Stomach smooth muscle (tissue), 2 donors: ENCODE results near the gene MPP7.

Experiments
- H3K27ac ChIP-seq: one replicate; pipeline ENCODE4 v1.7.0; 2013; ENCODE audit warnings: mild to moderate bottlenecking, low read length, inconsistent platforms
- H3K27me3 ChIP-seq, 2 donors: one replicate each; pipeline ENCODE4 v1.7.0; 2013; ENCODE audit warnings: low read length in 2 of 2; ENCODE audit not compliant: insufficient read depth in 2 of 2, control insufficient read depth in 1 of 2
- H3K36me3 ChIP-seq, 2 donors: one replicate each; pipeline ENCODE4 v1.7.0; 2013; ENCODE audit warnings: low read length in 2 of 2; ENCODE audit not compliant: control insufficient read depth in 2 of 2, insufficient read depth in 2 of 2
- H3K4me1 ChIP-seq: one replicate; pipeline ENCODE4 v1.7.0; 2013; ENCODE audit warnings: low read length; ENCODE audit not compliant: control insufficient read depth, insufficient read depth
- H3K4me3 ChIP-seq, 2 donors: one replicate each; pipeline ENCODE4 v1.7.0; 2013; ENCODE audit warnings: low read length in 2 of 2
- H3K9ac ChIP-seq, 2 donors: one replicate each; pipeline ENCODE4 v1.7.0; 2013; ENCODE audit warnings: low read length in 2 of 2, mild to moderate bottlenecking in 1 of 2
- H3K9me3 ChIP-seq, 2 donors: one replicate each; pipeline ENCODE4 v1.7.0; 2013; ENCODE audit warnings: low read length in 2 of 2; ENCODE audit not compliant: control insufficient read depth in 2 of 2
- donor health status: healthy.
- donor health status: Pancreatic carcinoma.

Gene MPP7

DNA sequence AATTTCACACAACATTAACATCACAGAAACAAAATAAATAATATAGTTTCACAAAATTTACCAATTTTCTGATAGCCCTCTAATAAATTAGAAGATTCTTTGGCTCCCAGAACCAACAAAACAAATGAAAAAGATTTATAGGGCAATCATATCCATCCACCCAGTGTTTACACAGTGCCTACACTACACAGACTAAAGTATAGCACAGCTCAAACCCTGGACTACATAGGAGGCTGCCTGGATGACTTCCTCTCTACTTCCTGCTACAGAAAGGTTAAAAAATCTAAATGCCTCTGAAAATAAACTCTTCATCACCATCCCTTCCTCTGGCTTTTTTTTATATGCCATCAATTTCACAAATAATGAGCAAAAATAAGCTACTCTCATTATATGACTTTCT lies 28.4 kb downstream of the MPP7 start:
- Histone ChIP-seq H3K27me3 (no peaks in the 10 kb centered on the region), H3K9ac (no peak overlapping the region), H3K4me3 (no peak overlapping the region), H3K36me3 (no peaks in the 10 kb centered on the region), H3K4me1 (no peaks in the 10 kb centered on the region), H3K9me3 (no peaks in the 10 kb centered on the region), H3K27ac (no peak overlapping the region)

DNA sequence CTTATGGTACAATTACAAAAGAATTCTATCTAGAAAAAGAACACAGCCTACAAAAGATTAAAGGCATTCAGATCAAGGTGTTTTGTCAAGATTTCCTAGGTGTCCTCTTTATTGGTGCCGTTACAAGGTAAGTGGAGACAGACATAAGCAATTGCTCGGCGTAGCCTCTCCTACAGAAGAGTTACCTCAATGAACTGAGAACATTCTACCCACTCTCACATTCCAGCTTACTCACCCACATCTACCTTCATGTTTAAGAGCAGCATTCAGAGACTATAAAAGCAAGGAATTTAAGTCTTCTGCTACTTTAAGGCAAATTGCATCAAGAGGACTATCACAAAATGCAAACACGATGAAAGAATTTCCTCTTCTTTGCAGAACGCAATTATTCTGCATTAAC lies 29.5 kb downstream of the MPP7 start:
- Histone ChIP-seq H3K4me1 (no peaks in the 10 kb centered on the region), H3K9ac (no peak overlapping the region), H3K27me3 (no peaks in the 10 kb centered on the region), H3K9me3 (no peaks in the 10 kb centered on the region), H3K4me3 (no peak overlapping the region), H3K36me3 (no peaks in the 10 kb centered on the region), H3K27ac (no peak overlapping the region)

DNA sequence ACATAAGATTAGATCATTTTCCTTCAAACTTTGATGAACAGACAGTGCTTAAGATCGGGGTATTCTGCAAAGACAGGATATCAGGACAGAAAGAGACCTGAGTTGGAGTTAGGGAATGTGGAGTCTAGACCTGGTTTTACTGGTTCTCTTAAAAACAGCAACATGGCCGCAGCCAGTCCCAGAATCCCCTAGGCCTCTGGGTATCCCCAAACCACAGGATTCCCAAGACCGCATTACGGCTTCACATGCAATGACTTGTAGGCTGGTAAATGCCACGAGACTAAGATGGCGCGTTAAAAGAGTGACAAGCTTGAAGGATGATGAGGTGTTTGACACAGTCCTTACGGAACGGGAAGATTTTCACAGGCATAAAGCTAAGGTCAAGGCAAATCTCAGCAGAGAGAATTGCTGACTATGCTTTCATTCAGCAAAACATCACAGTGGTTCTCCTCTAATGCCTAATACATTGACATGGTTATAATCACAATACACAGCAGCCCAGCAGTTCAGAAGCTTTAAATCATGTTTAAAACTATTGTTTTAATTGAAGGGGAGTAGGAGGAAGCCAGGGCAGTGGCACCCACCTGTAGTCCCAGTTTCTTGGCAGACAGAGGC lies 32.9 kb downstream of the MPP7 start:
- Histone ChIP-seq H3K9ac (no peak overlapping the region), H3K9me3 (no peaks in the 10 kb centered on the region), H3K27me3 (no peaks in the 10 kb centered on the region), H3K4me3 (no peak overlapping the region), H3K36me3 (no peaks in the 10 kb centered on the region), H3K4me1 (no peaks in the 10 kb centered on the region), H3K27ac (no peak overlapping the region)

DNA sequence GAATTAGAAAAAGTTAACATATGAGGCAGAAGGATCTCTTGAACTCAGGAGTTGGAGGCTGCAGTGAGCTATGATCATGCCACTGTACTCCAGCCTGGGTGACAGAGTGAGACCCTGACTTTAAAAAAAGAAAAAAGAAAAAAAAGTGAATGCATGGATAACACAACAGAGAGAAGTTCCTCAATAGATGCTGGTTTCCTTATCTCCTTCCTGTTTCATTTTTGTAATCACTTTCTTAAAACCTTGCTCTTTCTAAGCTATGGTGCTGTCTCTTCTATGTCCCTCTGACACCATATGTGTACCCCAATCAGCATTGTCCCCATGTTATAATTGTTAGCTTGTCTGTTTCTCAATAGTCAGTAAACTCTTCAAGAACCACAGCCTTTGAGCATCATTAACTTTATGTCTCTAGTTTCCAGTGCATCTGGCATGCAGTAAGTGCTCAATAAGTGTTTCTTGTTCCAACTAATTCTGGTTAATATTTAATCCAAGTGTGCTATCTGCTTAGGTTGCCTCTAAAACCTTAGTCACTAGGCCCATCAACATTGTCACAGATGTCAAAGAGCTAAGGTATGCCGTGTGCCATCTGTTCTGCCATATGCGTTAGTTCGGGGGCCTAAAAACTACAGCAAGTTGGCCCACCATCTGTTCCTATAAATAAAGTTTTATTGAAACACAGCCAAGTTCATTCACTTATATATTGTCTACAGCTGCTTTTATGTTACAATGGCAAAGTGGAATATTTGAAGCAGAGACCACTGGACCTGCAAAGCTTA lies 36.2 kb downstream of the MPP7 start:
- Histone ChIP-seq H3K36me3 (no peaks in the 10 kb centered on the region), H3K9ac (no peak overlapping the region), H3K4me3 (no peak overlapping the region), H3K9me3 (no peaks in the 10 kb centered on the region), H3K27me3 (no peaks in the 10 kb centered on the region), H3K27ac (no peak overlapping the region), H3K4me1 (peaks cover 6% of the 10 kb centered on the region)

DNA sequence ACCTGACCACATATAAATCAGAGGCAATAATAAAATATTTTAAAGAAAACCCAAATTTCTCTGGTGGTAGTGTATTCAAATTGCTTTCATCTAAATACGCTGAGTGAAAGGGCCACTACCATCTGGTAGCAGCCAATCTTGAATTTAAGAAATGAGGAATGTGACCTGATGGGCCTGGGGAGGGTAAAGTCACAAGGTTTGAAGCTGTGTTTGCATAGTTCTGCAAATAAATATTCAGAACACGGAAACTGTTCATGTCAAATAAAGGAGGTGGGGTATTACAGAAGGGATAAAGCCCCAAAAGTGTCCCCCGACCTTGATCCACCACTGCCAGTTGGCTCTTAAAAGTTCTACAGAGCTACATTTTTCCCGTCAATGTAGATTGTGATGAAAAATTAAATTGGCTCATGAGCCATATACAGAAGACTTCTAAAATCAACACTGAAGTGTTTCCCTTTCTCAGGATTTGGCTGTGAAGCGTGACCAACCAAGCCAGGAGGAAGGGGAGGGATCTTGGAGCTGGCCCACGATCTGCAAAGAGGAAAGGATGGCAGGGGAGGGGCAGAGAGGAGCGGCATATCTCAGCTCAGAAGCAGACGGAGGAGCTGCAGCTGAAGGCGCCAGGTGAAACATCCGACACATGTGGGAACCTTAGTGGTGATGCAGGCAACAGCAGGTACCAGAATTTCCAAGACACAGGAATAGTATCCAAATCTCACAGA lies 39.6 kb downstream of the MPP7 start:
- H3K4me3 ChIP-seq = peak overlapping the region; percentile 15 to 54

DNA sequence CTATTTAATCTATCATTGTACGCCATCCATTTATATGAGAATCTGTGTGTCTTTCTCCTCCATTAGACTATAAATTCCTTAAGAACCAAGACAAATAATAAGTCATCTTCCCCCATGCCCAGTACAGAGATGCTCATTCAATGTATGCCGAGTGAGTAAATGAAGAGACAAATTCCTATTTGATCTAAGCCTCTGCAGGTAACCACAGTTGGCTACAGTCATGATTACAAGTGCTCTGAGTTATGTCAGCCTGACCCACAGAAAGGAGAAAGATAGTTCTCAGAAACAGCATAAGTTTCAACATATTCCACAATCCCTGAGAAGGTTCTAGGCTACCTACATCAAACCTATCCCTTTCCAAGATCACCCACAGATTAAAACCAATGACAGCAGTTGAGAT lies 46.1 kb downstream of the MPP7 start:
- Histone ChIP-seq H3K27me3 (no peaks in the 10 kb centered on the region), H3K9ac (no peak overlapping the region), H3K4me3 (no peak overlapping the region), H3K27ac (no peak overlapping the region), H3K4me1 (peaks cover 16% of the 10 kb centered on the region), H3K9me3 (no peaks in the 10 kb centered on the region), H3K36me3 (no peaks in the 10 kb centered on the region)

More for the DNA sequence above, 39.6 kb downstream of the MPP7 start:
- H3K36me3 ChIP-seq = no peaks in the 10 kb centered on the region
- H3K9ac ChIP-seq = no peak overlapping the region
- H3K9me3 ChIP-seq = no peaks in the 10 kb centered on the region
- no peak overlapping the region for H3K27ac ChIP-seq
- no peaks in the 10 kb centered on the region for H3K27me3 ChIP-seq
- peaks cover 13% of the 10 kb centered on the region for H3K4me1 ChIP-seq

DNA sequence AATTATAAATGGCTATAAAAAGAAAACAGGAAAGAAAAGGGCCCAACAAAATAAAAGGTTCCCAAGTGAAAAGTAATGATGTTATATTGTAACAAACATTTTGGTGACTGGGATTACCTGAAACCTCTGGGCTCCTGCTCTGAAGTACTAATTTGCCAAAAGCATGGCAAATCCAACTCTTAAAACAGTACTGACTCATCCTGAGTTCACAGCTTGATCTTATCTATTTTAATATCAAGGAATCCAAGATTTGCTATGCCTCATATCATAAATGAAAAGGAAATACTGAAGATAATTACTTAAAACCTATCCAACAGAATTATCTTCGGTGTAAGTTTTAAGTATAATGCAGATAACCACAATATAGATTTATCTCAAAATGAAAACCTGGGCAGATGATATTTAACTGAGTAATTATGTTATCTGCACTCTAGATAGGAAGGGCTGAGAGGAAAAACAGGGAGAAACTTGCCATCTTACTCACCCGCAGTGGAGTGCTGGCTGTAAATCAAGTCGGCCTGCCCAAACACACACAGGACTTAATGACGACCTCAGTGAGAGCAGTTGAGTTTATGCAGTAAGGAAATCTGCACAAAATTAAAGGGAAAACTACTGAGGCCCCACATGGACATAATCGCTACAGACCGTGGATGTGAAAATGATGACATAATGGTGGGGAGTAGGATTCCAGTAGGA lies 48.4 kb downstream of the MPP7 start:
- Histone ChIP-seq H3K4me1 (peaks cover 8% of the 10 kb centered on the region), H3K9ac (no peak overlapping the region), H3K9me3 (no peaks in the 10 kb centered on the region), H3K36me3 (no peaks in the 10 kb centered on the region), H3K27me3 (no peaks in the 10 kb centered on the region), H3K27ac (no peak overlapping the region), H3K4me3 (peak overlapping the region in 1 of 2 donors; percentile 0)

DNA sequence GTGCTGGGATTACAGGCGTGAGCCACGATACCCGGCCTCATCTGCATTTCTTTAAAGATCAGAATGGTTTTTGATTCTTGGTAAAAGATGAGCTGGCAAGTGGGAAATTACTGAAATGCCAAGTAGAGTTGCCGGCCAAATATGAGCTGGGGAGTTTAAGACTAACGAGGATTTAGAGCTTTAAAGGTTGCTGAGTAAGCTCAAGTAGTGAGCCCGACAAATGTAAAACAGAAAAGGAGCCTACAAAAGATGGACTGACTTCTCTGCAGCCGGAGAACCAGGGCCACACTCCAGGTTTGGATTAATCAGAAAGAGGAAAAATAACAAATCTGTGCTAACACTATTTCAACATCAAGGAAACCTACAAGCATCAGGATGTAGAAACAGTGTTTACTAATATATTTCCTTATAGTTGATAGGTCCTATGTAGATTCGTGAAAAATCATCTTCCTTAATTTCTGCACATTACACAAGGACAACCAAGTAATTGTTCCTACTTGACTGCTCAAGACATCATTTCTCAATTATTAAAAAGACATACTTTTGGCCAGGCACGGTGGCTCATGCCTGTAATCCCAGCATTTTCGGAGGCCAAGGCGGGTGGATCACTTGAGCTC lies 49.6 kb downstream of the MPP7 start:
- no peak overlapping the region for H3K4me3 ChIP-seq
- H3K9me3 ChIP-seq = no peaks in the 10 kb centered on the region
- no peak overlapping the region for H3K27ac ChIP-seq
- no peaks in the 10 kb centered on the region for H3K27me3 ChIP-seq
- peaks cover 8% of the 10 kb centered on the region for H3K4me1 ChIP-seq
- no peaks in the 10 kb centered on the region for H3K36me3 ChIP-seq
- H3K9ac ChIP-seq = no peak overlapping the region
